LNCaP clone FGC (cell line): ENCODE measurements around the gene DCAF4.

ENCODE experiments used
- DNase-seq: peaks from one replicate; pipeline ENCODE4 v3.0.0-alpha.2; 2011; ENCODE audit warnings: low read depth
- H3K4me3 ChIP-seq: 2 replicates; pipeline ENCODE4 v1.5.1; 2011; ENCODE audit warnings: mild to moderate bottlenecking, low read depth, low read length, control low read depth
- CTCF ChIP-seq: IDR thresholded peaks from 2 replicates; pipeline ENCODE4 v1.5.1; 2012; ENCODE audit warnings: mild to moderate bottlenecking; ENCODE audit not compliant: control insufficient read depth, insufficient read depth; ENCODE audit errors: extremely low read depth

The DCAF4 gene

GRCh38 chr14:72982146-72982708 lies 56.0 kb downstream of the DCAF4 start:
- TF ChIP-seq CTCF, result no peak
- no peak overlapping the region for H3K4me3 ChIP-seq
- no peak for DNase-seq

GRCh38 chr14:72986214-72986613 lies 60.0 kb downstream of the DCAF4 start:
- no peak overlapping the region for H3K4me3 ChIP-seq
- TF ChIP-seq CTCF, result no peak
- no peak for DNase-seq

- TF ChIP-seq CTCF, result no peak
- DNase-seq, result no peak
- no peak overlapping the region for H3K4me3 ChIP-seq
These were observed 60.6 kb downstream of the DCAF4 start for GRCh38 chr14:72986857-72987256.

- H3K4me3 ChIP-seq, result no peak overlapping the region
- no peak for DNase-seq
- no peak for TF ChIP-seq CTCF
These were observed 63.9 kb downstream of the DCAF4 start for GRCh38 chr14:72990171-72990570.

- H3K4me3 ChIP-seq, result no peak overlapping the region
- TF ChIP-seq CTCF, result no peak
- DNase-seq, result no peak
These were observed 70.7 kb downstream of the DCAF4 start for GRCh38 chr14:72996916-72997315.

- TF ChIP-seq CTCF, result no peak
- no peak overlapping the region for H3K4me3 ChIP-seq
- no peak for DNase-seq
These were observed 72.1 kb downstream of the DCAF4 start for GRCh38 chr14:72998252-72998903.

GRCh38 chr14:72999316-72999715 lies 73.1 kb downstream of the DCAF4 start:
- H3K4me3 ChIP-seq, result no peak overlapping the region
- no peak for TF ChIP-seq CTCF
- no peak for DNase-seq
